ENCODE results near the gene GUK1. TPM values are rescaled to one million over a fixed set of nuclear protein-coding genes. Genes with fewer than 3 reads are reported as not detected.

Gene GUK1
- total RNA-seq, 1 donor from 2014 or later: 115 TPM

GRCh38 chr1:228125185-228125584 lies 14.9 kb upstream of the GUK1 start:
- no peak overlapping the region for H3K27ac Mint-ChIP-seq (ENCODE audit: unreplicated experiment)
- H3K9me3 Mint-ChIP-seq: no peaks in the 10 kb centered on the region
- no peak for DNase-seq (ENCODE audit: low read depth, low spot score)
- peaks cover 76% of the 10 kb centered on the region for H3K27me3 Mint-ChIP-seq (ENCODE audit: low read depth)
- H3K4me3 Mint-ChIP-seq: no peak overlapping the region
- H3K4me1 Mint-ChIP-seq: peaks cover 7% of the 10 kb centered on the region
- no peak for TF ChIP-seq CTCF (conservative IDR thresholded peaks at IDR 0.05)
- no peaks in the 10 kb centered on the region for H3K36me3 Mint-ChIP-seq (ENCODE audit: low read depth)

- DNase-seq (ENCODE audit: low read depth, low spot score): no peak
- H3K27me3 Mint-ChIP-seq (ENCODE audit: low read depth): peaks cover 93% of the 10 kb centered on the region
- no peaks in the 10 kb centered on the region for H3K36me3 Mint-ChIP-seq (ENCODE audit: low read depth)
- no peak overlapping the region for H3K27ac Mint-ChIP-seq (ENCODE audit: unreplicated experiment)
- H3K4me1 Mint-ChIP-seq: peaks cover 4% of the 10 kb centered on the region
- H3K4me3 Mint-ChIP-seq: no peak overlapping the region
- no peak for TF ChIP-seq CTCF (conservative IDR thresholded peaks at IDR 0.05)
- H3K9me3 Mint-ChIP-seq: no peaks in the 10 kb centered on the region
Measured at GRCh38 chr1:228131766-228132165, 8.3 kb upstream of the GUK1 start.

GRCh38 chr1:228134591-228134990 lies 5.5 kb upstream of the GUK1 start:
- no peaks in the 10 kb centered on the region for H3K36me3 Mint-ChIP-seq (ENCODE audit: low read depth)
- H3K4me3 Mint-ChIP-seq: no peak overlapping the region
- H3K9me3 Mint-ChIP-seq: no peaks in the 10 kb centered on the region
- no peak for TF ChIP-seq CTCF (conservative IDR thresholded peaks at IDR 0.05)
- H3K27ac Mint-ChIP-seq (ENCODE audit: unreplicated experiment): no peak overlapping the region
- peaks cover 91% of the 10 kb centered on the region for H3K27me3 Mint-ChIP-seq (ENCODE audit: low read depth)
- DNase-seq (ENCODE audit: low read depth, low spot score): no peak
- peaks cover 6% of the 10 kb centered on the region for H3K4me1 Mint-ChIP-seq

GRCh38 chr1:228136901-228137300 lies 3.2 kb upstream of the GUK1 start:
- Mint-ChIP-seq H3K27ac (ENCODE audit: unreplicated experiment) (no peak overlapping the region), H3K36me3 (ENCODE audit: low read depth) (no peaks in the 10 kb centered on the region), H3K9me3 (no peaks in the 10 kb centered on the region), H3K4me3 (no peak overlapping the region), H3K27me3 (ENCODE audit: low read depth) (peaks cover 74% of the 10 kb centered on the region), H3K4me1 (peaks cover 11% of the 10 kb centered on the region)
- no peak for DNase-seq (ENCODE audit: low read depth, low spot score)
- TF ChIP-seq CTCF (conservative IDR thresholded peaks at IDR 0.05): no peak

- Mint-ChIP-seq H3K36me3 (ENCODE audit: low read depth) (no peaks in the 10 kb centered on the region), H3K27me3 (ENCODE audit: low read depth) (peaks cover 50% of the 10 kb centered on the region), H3K9me3 (no peaks in the 10 kb centered on the region), H3K4me1 (peaks cover 17% of the 10 kb centered on the region), H3K4me3 (peak overlapping the region; percentile 93), H3K27ac (ENCODE audit: unreplicated experiment) (peak overlapping the region; percentile 75)
- no peak for DNase-seq (ENCODE audit: low read depth, low spot score)
- no peak for TF ChIP-seq CTCF (conservative IDR thresholded peaks at IDR 0.05)
Measured at GRCh38 chr1:228139406-228139930, 611 bp upstream of the GUK1 start.
